CD4-positive, alpha-beta T cell treated with Interleukin-6 at 100 ng/mL for 8 hours (primary cell): ENCODE measurements around the gene CNTRL.
"Not testable (repeated sequence)": the region's sequence is repeated elsewhere in the genome, so short reads cannot be mapped to it uniquely, and the experiment has no call there.

Experiments used
- DNase-seq: peaks from one replicate; pipeline ENCODE4 v3.0.0-alpha.2; 2020; ENCODE audit warnings: mixed read lengths, low spot score

Gene CNTRL

GRCh38 chr9:121133104-121133816 lies 58.5 kb downstream of the CNTRL start:
- DNase-seq, result peak; percentile 84

DNA sequence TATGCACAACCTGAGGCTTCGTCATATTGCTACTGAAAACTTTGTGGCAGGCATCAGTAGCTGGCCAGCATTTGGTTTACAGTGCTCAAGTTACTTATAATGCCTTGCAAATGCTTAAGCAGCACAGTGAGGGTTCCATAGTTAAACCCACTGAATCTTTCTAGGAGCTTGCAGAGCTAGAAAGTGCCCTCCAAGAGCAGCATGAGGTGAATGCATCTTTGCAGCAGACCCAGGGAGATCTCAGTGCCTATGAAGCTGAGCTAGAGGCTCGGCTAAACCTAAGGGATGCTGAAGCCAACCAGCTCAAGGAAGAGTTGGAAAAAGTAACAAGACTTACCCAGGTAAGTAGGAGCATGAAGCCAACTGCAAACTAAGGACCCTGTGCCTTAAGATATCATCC lies 60.9 kb downstream of the CNTRL start:
- DNase-seq, result no peak

GRCh38 chr9:121138561-121138960 lies 63.8 kb downstream of the CNTRL start:
- no peak for DNase-seq

DNA sequence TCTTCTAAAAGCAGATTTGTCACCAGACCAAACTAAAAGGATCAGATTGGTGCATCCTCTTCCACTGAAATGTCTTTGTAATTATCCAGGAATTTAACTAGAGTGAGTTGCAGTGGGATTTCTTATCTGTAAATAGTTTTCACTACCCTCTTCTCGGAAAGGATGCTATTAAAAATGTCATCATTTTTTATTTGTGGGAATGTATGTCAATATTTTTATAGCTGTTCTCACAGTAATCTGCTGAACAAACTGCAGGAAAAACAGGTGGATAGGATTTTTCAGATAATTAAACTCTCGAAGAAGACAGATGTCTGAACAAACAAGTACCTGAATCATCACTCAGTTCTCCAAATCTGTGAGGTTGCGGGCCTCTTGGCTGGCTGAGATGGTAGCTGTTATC lies 64.2 kb downstream of the CNTRL start:
- DNase-seq, result no peak

GRCh38 chr9:121140162-121140561 lies 65.4 kb downstream of the CNTRL start:
- DNase-seq, result no peak

- no peak for DNase-seq
Measured at GRCh38 chr9:121141306-121141705, 66.6 kb downstream of the CNTRL start.

DNA sequence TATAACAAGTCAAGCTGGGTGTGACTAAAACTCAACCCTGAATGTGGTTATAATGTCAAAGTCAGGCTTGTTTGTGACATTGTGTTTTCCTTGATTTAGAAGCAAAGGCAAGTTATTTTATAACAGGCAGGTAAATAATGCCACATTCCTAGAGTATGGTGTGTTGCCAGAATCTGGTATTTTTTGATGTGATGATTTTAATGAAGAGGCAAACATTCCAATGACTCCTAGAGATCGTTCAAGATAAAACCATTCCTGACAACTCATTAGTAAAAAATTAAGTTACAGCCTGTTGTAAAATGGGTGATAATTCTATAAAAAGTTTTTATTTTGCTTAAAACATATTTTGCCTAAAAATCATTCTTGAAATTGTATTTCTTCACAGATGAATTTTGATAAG lies 67.0 kb downstream of the CNTRL start:
- no peak for DNase-seq

DNA sequence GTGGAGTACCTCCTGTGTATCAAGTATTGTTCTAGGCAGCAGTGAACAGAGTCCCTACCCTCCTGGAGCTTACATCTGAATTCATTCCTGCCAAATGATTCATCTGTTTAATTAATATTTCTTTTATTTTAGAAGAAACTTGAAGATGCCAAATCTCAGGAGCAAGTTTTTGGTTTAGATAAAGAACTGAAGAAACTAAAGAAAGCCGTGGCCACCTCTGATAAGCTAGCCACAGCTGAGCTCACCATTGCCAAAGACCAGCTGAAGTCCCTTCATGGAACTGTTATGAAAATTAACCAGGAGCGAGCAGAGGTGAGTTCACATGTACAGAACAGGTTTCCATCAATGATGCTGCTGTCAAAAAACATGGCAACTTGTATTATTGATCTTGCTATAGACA lies 69.0 kb downstream of the CNTRL start:
- DNase-seq, result no peak

- no peak for DNase-seq
Measured at GRCh38 chr9:121144482-121144881, 69.7 kb downstream of the CNTRL start.

GRCh38 chr9:121150188-121150587 lies 75.4 kb downstream of the CNTRL start:
- no peak for DNase-seq

DNA sequence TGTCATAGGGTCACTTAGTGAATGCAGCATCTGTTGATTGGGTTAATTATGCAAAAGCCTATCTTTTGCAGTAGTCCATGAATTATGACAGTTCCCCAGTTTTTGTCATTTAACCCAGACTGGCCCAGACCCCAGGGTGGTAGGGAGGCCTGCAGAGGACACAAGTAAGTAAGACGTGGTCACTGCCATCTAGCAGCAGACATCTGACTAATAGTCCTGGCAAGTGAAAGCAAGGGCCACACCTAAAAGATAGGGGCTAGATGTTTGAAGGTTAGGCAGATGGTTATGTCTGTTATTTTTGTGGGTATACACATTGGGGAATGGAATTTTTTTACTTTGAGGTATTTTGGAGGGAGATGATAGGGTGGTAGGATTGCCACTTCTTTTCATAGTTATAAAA lies 78.9 kb downstream of the CNTRL start:
- no peak for DNase-seq

DNA sequence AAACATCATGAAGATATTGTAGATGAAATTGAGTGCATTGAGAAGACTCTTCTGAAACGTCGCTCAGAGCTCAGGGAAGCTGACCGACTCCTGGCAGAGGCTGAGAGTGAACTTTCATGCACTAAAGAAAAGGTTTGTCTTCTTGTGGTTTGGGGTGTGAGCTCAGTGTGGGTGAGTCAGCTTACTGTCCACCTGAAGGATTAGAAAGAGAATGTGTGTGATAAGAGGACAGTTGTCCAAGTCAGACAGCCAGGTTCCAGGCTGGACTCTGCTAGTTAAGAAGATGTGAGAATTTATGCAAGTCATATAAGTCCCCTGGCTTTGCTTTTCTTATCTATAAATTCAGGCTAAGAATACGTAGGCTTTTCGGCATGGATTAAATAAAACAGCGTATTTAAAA lies 80.0 kb downstream of the CNTRL start:
- no peak for DNase-seq

GRCh38 chr9:121156263-121156731 lies 81.5 kb downstream of the CNTRL start:
- DNase-seq, result no peak

DNA sequence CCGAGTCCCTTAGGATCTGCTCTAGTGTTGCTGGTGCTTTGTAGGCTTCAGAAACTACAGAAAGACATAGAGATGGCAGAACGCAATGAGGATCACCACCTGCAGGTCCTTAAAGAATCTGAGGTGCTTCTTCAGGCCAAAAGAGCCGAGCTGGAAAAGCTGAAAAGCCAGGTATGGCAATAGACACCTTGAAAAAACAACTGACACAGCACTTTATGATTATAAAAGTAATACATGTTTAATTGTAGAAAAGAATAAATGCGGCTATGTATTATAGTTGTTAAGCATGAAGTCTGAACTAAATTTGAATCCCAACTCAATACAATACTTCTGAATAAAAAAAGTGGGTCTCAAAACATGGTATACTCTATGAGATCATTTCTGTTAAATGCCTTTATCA lies 83.2 kb downstream of the CNTRL start:
- DNase-seq, result no peak

DNA sequence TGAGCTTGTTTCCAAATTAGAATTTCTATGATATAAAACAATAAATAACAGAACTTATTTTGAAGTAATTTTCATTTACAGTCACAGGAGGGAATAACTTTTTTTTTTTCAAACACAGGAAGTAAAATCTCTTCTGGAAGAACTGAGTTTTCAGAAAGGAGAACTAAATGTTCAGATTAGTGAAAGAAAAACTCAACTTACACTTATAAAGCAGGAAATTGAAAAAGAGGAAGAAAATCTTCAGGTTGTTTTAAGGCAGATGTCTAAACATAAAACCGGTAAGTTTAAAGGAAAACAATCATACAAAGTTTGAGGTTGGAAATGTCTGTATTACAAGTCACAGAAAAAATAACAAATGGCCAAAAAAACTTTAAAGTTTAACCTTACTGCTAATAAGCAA lies 85.3 kb downstream of the CNTRL start:
- DNase-seq, result no peak

- no peak for DNase-seq
Measured at GRCh38 chr9:121168052-121168451, 93.3 kb downstream of the CNTRL start.

DNA sequence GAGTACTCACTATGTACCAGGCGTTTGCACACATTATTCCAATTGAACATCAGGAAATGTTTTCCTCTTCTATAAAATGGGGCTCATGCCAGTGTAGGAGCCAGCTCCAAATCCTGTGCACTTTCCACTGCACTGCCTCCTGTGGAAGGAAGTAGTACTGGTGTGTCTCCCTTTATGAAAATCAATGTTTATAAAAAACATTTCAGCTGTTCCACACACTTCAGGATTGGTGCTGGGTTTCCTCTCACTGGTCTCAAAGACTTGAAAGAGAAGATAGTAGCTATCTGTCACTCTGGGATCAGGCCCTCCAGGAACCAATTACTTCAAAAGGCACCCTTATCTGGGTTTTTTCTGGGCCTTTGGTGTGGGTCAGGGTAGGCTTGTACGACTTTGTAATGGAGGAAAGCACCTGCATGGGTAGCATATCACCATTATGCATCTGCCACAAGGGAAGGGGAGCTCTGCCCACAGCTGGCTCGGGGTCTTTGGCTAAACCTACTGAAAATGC lies 94.4 kb downstream of the CNTRL start:
- DNase-seq, result no peak

GRCh38 chr9:121171236-121171635 lies 96.5 kb downstream of the CNTRL start:
- DNase-seq, result no peak

GRCh38 chr9:121172726-121173487 lies 98.2 kb downstream of the CNTRL start:
- DNase-seq, result no peak

DNA sequence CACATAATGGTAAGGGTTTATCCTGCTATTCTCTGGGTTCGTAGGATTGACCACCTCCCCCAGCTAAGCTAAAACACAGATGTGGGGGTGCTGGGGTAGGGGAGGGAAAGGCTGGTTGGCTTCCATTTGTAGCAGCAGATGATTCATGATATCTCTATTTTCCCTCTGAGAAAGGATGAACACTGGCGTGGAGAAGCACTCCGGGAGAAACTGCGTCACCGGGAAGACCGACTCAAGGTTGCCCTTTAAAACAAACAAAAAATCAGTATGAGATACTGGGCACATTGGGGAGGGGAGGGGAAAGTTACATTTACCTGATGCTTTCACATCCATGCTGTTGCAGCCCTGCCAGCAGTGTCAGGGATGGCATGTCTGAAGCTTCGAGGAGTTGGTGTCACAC lies 98.7 kb downstream of the CNTRL start:
- DNase-seq, result no peak

GRCh38 chr9:121178676-121179372 lies 104.1 kb downstream of the CNTRL start:
- DNase-seq, result no peak

GRCh38 chr9:121179373-121179721 lies 104.6 kb downstream of the CNTRL start:
- not testable (repeated sequence) for DNase-seq
